ENCODE measurements around the gene WFDC6. TPM values are rescaled to one million over a fixed set of nuclear protein-coding genes. Genes with fewer than 3 reads are reported as not detected.

Gene WFDC6
- not detected in 2 replicates for total RNA-seq (2014; rRNA removed; shearing (Covaris generic))

DNA sequence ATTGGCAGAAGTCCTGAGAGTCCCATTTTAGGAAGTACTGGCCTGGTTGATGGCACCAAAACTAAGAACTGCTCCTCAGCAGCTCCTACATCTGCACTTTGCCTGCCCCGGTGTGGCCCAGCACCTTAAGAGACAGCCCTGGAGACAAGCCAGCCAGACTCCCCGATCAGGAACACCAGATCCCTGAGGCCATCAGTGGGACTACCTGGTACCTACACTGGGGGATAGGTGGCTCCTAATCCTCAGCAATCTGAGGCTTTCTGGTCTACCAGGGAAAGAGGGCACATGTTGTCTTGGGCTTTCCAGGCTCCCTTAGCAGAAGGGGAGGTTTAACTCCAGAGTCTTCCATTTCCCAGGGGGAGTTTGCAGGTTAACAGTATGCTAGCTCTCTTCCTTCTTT lies at the start of gene WFDC6:
Gene WFDC6, minus strand, starts transcription at position 101 of the 400 bp plus-strand sequence. Its CDS starts 75 bp downstream, at position 26.

GRCh38 chr20:45579184-45579583 lies 39.9 kb upstream of the WFDC6 start, which contains the start of gene WFDC8:
Gene WFDC8, minus strand, starts transcription at chr20:45579284. Its CDS starts 37 bp downstream, at chr20:45579247.

DNA sequence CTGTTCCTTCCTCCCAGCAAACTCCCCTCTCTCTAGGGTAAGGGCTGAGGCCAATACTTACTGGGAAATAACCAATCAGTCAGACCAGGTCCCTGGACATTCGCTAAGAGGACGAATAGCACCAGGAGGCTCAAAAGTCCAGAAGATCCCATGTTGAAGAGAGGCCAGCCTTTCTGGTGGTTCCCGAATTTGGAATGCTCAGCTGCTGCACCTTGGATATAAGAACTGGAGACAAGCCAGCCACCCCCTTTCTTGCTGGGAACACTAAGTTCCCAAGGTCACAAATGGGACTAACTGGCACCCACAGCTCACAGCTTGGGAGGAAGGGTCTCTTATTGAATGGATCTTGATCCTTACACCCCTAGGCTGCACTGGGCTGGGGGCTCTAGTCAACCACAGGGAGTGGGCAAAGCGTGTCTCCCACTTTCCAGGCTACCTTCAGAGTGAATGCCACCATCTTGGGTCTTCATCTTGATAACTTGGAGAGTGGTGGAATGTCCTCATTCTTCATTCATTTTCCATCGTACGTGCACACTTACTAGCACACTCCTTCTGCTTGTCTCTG lies 8.0 kb upstream of the WFDC6 start, which contains the start of gene EPPIN:
Gene EPPIN, minus strand, starts transcription at position 196 of the 565 bp plus-strand sequence. Its CDS starts 44 bp downstream, at position 152.

DNA sequence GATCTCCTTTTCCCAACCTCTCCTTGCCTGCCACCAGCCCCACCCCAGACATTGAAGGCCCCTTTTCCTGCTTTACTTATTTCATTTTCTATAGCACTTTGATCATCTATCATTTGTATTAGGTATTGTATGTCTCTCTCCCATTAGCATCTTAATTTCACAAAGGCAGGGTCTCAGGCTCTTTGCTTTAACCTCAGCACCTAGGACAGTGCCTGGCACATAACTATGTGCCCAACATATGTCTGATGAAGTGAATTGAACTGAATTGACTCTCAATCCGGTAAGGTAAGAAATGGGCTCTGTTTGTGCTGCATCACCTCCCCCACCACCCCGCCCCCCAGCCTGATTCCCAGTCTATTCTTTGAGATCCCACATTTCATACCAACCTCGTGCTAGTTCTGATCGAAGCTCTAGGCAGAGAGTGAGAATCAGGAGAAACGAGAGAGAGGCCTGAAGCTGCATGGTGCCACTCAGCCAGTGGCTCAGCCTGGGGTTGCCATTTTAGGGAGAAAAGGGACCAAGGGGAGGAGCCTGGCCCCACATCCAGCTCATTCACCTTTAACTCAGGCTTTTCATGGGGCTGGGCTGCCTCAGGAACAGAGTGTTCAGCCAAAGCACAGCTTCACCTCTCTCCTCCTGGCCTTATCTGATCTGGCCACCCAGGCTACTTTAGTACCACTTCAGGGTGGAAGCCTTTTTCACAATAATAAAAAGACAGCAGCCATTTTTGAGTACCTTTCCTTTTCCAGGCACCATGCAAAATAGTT lies 24.0 kb downstream of the WFDC6 start, which contains the start of gene SPINT3:
Gene SPINT3, minus strand, starts transcription at position 476 of the 767 bp plus-strand sequence. Its CDS starts 14 bp downstream, at position 462.

Small RNA genes within 50 kb of the gene (small RNA-seq; reads per million reads assigned to genes)
- gene AL031663.1 (not detected), gene HSPD1P21 (not detected), gene RNA5SP485 (not detected)

Other genes with a start within 250 kb of the WFDC6 start
- gene RBPJL, start 232.6 kb downstream of the WFDC6 start, total RNA-seq (2014; rRNA removed; shearing (Covaris generic)) = not detected in 2 replicates
- gene MATN4, start 231.2 kb downstream of the WFDC6 start, total RNA-seq (2014; rRNA removed; shearing (Covaris generic)) = 1.1 and 1.9 TPM in 2 replicates
- gene SDC4, start 191.1 kb downstream of the WFDC6 start, total RNA-seq (2014; rRNA removed; shearing (Covaris generic)) = 95.3 and 111 TPM in 2 replicates
- gene SYS1, start 176.3 kb downstream of the WFDC6 start, total RNA-seq (2014; rRNA removed; shearing (Covaris generic)) = 25.3 and 30.6 TPM in 2 replicates
- gene TP53TG5, start 161.2 kb downstream of the WFDC6 start, total RNA-seq (2014; rRNA removed; shearing (Covaris generic)) = 1.1 TPM in 1 of 2 replicates, not detected in the other
- 1.2 and 1.8 TPM in 2 replicates for gene DBNDD2, start 131.2 kb downstream of the WFDC6 start, total RNA-seq (2014; rRNA removed; shearing (Covaris generic))
- 80.5 and 105 TPM in 2 replicates for gene PIGT, start 123.3 kb downstream of the WFDC6 start, total RNA-seq (2014; rRNA removed; shearing (Covaris generic))
- 0.72 and 1.1 TPM in 2 replicates for gene WFDC2, start 69.7 kb downstream of the WFDC6 start, total RNA-seq (2014; rRNA removed; shearing (Covaris generic))
- gene SPINT3, start 23.9 kb downstream of the WFDC6 start, total RNA-seq (2014; rRNA removed; shearing (Covaris generic)) = not detected in 2 replicates
- gene EPPIN, start 7.9 kb upstream of the WFDC6 start, total RNA-seq (2014; rRNA removed; shearing (Covaris generic)) = not detected in 2 replicates
- not detected in 2 replicates for gene WFDC8, start 39.8 kb upstream of the WFDC6 start, total RNA-seq (2014; rRNA removed; shearing (Covaris generic))
- not detected in 2 replicates for gene WFDC10A, start 90.3 kb upstream of the WFDC6 start, total RNA-seq (2014; rRNA removed; shearing (Covaris generic))
- not detected in 2 replicates for gene WFDC9, start 91.8 kb upstream of the WFDC6 start, total RNA-seq (2014; rRNA removed; shearing (Covaris generic))
- gene WFDC11, start 130.8 kb upstream of the WFDC6 start, total RNA-seq (2014; rRNA removed; shearing (Covaris generic)) = not detected in 2 replicates
- not detected in 2 replicates for gene WFDC13, start 162.6 kb upstream of the WFDC6 start, total RNA-seq (2014; rRNA removed; shearing (Covaris generic))
- gene WFDC10B, start 165.5 kb upstream of the WFDC6 start, total RNA-seq (2014; rRNA removed; shearing (Covaris generic)) = not detected in 2 replicates
- gene SPINT4, start 182.9 kb upstream of the WFDC6 start, total RNA-seq (2014; rRNA removed; shearing (Covaris generic)) = not detected in 2 replicates

Data from A375 (cell line).